ENCODE results near the gene ESRP2. TPM values are rescaled to one million over a fixed set of nuclear protein-coding genes. Genes with fewer than 3 reads are reported as not detected.

ESRP2 gene
- total RNA-seq, 2 donors from 2014 or later: 0.23 TPM; not detected in 1

GRCh38 chr16:68242926-68243858 is 7.3 kb upstream of the ESRP2 start:
- DNase-seq (ENCODE audit: low spot score): no peak
- intact Hi-C loops (cut with DNase I): no loop called here

GRCh38 chr16:68242085-68242484 is 6.2 kb upstream of the ESRP2 start:
- no peak for DNase-seq (ENCODE audit: low spot score)
- intact Hi-C loops (cut with DNase I): no loop called here

DNA sequence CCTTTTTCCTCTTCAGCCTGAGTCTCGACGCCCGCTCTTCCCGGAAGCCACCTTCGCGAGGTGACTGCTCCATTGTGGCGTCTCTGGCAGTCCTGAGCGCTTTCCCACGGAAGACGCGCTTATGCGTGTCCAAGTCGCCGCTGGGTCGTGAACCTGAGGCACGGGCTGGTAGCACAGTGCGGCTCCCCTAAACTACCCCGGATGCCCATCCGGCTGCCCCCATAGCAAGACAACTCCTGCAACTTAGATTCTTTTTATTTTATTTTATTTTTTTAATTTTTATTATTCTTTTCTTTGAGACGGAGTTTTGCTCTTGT is 2.1 kb upstream of the ESRP2 start:
- DNase-seq (ENCODE audit: low spot score): no peak
- intact Hi-C loops (cut with DNase I): no loop called here

GRCh38 chr16:68237243-68238028 is 1.5 kb upstream of the ESRP2 start:
- peak; percentile 99 for DNase-seq (ENCODE audit: low spot score)
- intact Hi-C loops (cut with DNase I): no loop called here

DNA sequence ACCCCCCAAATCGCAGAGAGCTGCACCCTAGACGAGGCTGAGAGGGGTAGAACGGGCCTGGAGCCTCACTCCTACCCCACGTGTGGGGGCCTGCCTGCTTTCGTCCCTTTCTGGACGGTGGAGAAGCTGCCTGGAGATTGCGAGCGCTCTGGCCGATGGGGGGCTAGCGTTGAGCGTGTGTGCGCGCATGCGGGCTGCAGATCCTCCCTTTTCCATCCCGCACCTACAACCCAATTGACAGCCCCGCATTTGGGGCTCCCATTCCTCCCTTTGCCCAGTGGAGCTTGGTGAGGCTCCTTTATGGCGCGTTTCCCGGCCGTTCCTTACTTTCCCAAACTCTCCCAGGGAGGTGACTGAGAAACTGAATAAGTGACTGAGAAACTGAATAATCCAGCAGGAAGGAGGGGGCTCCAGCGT is 907 bp upstream of the ESRP2 start:
- intact Hi-C loops (cut with DNase I): no loop called here
- no peak for DNase-seq (ENCODE audit: low spot score)

- intact Hi-C loops (cut with DNase I): no loop called here
- peak; percentile 85 for DNase-seq (ENCODE audit: low spot score)
Measured at GRCh38 chr16:68236137-68236825, 354 bp upstream of the ESRP2 start.

DNA sequence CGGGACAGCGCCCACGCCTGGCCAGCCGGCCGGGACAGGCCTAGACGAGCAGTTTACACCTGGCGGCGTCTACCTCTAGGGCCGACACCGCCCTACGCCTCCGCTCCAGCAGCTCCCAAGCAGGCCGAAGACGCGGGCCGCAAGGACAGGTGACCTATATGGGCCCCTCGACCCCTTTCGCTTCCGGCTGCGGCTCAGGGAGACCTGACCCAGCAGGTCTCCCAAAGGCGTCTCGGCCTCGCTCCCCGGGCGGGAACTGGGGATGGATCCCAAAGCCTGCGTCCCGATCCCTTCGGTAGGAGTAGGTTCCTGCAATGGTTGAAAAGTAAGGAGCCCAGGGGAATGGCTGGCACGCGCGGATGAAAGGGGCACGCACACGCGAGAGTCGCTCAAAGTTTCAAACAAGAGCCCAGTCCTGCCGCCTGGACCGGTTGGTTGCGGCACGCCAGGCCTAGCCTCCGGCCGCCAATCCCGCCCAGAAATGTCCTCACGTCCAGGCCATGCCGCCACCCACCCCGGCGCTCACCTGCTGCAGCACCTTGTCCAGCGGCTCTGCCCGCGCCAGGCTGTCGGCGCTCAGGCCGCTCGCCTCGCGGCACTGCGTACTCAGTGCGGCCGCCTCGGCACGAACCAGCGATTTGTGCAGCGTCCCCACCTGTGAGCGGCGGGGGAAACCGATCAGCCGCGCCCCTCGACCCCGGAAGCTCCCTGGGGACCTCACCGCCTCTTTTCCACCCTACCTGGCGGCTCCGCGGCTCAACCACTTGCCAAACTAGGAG is 630 bp downstream of the ESRP2 start:
- intact Hi-C loops (cut with DNase I): no loop called here
- DNase-seq (ENCODE audit: low spot score): no peak

GRCh38 chr16:68234188-68235107 is 1.5 kb downstream of the ESRP2 start:
- intact Hi-C loops (cut with DNase I): loop anchor here in 1 of 2 donors (5.0 kb wide), 1 partner anchor 142 kb away; no protein-coding TSS in a partner anchor
- peak; percentile 80 for DNase-seq (ENCODE audit: low spot score)

DNA sequence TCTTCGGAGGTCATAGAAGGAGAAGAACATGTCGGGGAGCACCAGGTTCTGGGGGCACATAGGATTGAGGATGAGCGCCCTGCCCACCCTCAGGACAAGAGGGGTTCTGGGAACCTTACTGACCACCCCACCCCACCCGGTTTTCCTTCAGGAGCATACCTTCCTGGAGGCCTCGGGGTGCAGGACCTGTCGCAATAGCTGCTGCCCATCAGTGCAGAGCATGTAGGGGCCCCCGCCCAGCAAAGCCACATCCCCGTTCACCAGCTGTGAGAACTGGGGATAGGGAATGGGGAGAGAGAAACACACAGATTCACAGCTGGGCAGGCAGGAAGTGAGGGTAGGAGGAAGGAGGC is 2.1 kb downstream of the ESRP2 start:
- intact Hi-C loops (cut with DNase I): loop anchor here in 1 of 2 donors (5.0 kb wide), 1 partner anchor 142 kb away; no protein-coding TSS in a partner anchor
- DNase-seq (ENCODE audit: low spot score): peak; percentile 78

DNA sequence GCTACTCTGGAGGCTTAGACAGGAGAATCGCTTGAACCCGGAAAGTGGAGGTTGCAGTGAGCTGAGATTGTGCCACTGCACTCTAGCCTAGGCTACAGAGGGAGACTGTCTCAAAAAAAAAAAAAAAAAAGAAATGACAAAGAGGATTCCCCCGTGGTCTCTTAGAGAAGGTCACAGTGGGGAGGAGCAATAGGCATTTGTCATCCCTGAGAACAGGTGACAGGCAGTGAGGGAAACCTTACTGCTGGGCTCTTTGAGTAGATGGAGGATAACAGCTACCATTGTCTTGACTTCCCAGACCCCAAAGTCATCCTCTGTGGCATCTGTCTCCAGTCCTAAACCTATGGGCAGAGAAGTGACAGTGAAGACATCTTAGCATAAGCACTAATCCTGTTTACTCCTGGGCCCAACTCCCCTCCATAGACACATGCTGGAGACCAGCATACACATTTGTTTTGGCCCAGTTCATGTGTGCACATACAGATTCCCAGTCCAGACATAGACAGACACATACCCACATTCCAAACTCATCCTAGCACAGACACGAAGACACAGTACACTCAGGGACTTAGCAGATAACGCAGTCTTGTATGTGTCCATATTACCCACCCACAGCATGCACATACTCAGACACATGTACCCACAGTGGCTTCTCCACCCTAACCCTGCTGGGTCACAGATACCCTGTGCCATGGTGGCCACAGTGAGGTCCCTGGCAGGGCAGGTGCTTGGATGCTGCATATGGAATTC is 2.7 kb downstream of the ESRP2 start:
- no peak for DNase-seq (ENCODE audit: low spot score)
- intact Hi-C loops (cut with DNase I): loop anchor here in 1 of 2 donors (5.0 kb wide), 1 partner anchor 141 kb away; no protein-coding TSS in a partner anchor

DNA sequence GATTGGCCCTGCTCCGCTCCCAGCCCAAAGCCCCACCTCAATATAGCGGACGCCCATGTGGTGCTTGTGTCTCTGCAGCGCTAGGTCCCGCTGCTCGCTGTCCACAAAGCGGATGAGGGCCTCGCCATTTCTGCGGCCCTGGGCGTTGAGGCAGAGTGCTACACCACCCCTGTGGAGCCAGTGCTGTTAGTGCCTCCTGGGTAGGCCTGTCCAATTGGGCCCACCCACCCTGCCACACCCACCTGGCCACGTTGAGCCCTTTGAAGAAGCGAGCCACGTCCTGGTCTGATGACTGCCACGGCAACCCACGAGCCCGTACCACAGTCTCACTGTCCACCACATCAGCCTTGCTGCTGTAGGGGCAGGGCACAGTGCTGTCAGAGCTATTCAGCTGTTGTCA is 3.6 kb downstream of the ESRP2 start:
- intact Hi-C loops (cut with DNase I): loop anchor here in 1 of 2 donors (5.0 kb wide), 1 partner anchor 140 kb away; no protein-coding TSS in a partner anchor
- DNase-seq (ENCODE audit: low spot score): peak; percentile 79

DNA sequence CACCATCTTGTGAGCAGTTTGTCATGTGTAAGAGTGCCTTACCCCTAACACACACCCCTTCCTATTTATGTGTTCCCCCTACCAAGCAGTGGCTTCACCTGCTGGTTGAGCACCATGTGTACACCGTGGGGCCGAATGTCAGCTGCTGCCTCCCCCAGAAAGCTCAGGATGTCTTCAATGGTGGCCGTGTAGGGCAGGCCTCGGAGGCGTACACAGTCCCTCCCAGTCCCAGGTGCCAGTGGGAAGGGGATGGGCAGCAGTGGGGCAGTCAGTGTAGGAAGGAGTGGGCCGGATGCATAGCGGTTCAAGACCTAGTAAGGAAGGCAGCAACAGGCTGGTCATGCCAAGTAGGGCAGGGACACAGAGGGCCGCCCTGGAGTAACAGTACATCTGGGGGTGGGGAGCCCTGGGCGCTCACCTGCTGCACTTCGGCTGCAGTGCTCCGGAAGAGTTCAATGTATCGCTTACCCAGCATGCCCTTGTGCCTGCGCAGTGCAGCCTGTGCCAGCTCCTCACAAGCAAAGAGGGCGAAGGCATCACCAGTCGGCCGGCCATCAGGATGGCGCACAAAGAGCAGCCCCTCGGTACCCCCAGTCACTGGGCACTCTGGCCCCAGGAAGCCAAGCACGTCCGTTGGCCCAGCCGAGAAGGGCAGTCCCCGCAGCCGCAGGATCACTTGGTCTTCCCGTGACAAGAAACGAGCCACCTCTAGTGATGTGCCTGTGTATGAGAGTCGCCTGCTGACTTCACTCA is 4.4 kb downstream of the ESRP2 start:
- intact Hi-C loops (cut with DNase I): loop anchor here in 1 of 2 donors (5.0 kb wide), 1 partner anchor 139 kb away; no protein-coding TSS in a partner anchor
- peak; percentile 55 for DNase-seq (ENCODE audit: low spot score)

DNA sequence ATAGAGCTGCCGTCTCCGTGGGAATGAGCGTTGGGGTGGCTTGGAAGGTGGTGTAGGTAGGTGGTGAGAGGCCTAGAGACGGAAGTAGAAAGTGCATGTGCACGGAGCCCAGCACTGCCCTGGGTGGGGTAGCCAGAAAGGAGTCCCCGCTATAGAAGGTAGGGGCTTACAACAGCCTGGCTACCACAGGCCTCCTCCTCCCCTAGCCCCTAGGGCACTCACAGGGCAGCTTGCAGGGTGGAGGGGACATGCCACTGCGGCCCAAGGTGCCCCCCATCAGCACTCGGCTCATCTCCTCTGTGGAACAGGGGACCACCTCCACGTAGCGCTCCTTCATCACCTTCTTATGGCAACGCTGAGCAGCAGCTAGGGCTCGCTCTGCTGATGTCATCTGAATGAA is 5.0 kb downstream of the ESRP2 start:
- DNase-seq (ENCODE audit: low spot score): no peak
- intact Hi-C loops (cut with DNase I): loop anchor here in 1 of 2 donors (5.0 kb wide), 1 partner anchor 139 kb away; no protein-coding TSS in a partner anchor

DNA sequence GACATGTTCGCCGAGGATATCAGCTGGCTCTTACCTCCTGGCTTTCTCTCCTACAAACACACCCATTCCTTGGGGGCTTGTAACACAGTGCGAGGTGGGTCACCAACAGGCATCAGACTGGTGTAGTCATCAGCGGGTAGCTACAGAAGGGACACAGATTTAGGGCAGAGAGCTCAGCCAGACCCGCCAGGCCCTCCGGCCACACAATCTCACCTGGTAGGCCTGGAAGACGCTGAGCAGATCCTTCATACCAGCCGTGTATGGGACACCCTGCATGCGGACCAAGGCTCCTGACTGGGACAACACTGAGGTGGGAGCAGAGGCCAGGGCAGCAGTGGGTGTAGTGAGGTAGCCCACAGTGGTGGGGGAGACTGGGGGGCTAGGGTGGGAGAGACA is 5.8 kb downstream of the ESRP2 start:
- intact Hi-C loops (cut with DNase I): loop anchor here in 1 of 2 donors (5.0 kb wide), 1 partner anchor 138 kb away; no protein-coding TSS in a partner anchor
- DNase-seq (ENCODE audit: low spot score): no peak

GRCh38 chr16:68229431-68230175 is 6.3 kb downstream of the ESRP2 start:
- DNase-seq (ENCODE audit: low spot score): no peak
- intact Hi-C loops (cut with DNase I): loop anchor here (5.0 to 10.0 kb wide), 2 partner anchors 137 to 145 kb away; partner anchors contain the start of gene NFATC3 (in 1 of the 2)

Data from posterior vena cava (tissue), 2 donors.